SK-N-SH (cell line): ENCODE measurements around the gene TRANK1. TPM values are rescaled to one million over a fixed set of nuclear protein-coding genes. Genes with fewer than 3 reads are reported as not detected.

Experiments used
- CTCF ChIA-PET: fragments of 300-600, 350-600 bp; formaldehyde crosslinking; extraction: SDS; loops from one replicate; lab custom pipeline; 2021; lab: Yijun Ruan, JAX
- POLR2A ChIA-PET: fragments of 350-600 bp; sonication (Branson Sonifier 250); formaldehyde crosslinking; extraction: SDS; loops from one replicate; lab custom pipeline; 2020; ENCODE audit warnings: antibody characterized with exemption, inconsistent platforms; lab: Yijun Ruan, JAX
- DNase-seq: peaks from one replicate; pipeline ENCODE4 v3.0.0; 2012
- H2AFZ ChIP-seq: fragments of 200-600 bp; sonication (generic); 2 replicates; pipeline ENCODE4 v1.8.1; 2016; ENCODE audit warnings: antibody characterized with exemption, mild to moderate bottlenecking, low read depth
- H3F3A ChIP-seq: fragments of 200-600 bp; sonication (generic); replicated peaks from 2 replicates; pipeline ENCODE3; 2016; ENCODE audit warnings: antibody characterized with exemption, mild to moderate bottlenecking; ENCODE audit not compliant: insufficient read depth
- H3K27ac ChIP-seq, 2 experiments: fragments of 200-500 bp in 1 of 2; fragments of 200-600 bp in 1 of 2; sonication (Bioruptor generic) in 1 of 2; sonication (generic), shearing (Covaris generic) in 1 of 2; 2 replicates each; pipeline versions ENCODE4 v1.5.1 to v1.6.1; 2014 to 2016; ENCODE audit warnings: low read depth in 2 of 2, inconsistent platforms in 1 of 2, low read length in 1 of 2, mild to moderate bottlenecking in 1 of 2, mixed read lengths in 1 of 2
- H3K27me3 ChIP-seq: fragments of 200-600 bp; sonication (generic), shearing (Covaris generic); 2 replicates; pipeline ENCODE4 v1.6.1; 2016; ENCODE audit warnings: mixed run types; ENCODE audit not compliant: insufficient read depth
- H3K36me3 ChIP-seq, 2 experiments: fragments of 200-500 bp in 1 of 2; fragments of 200-600 bp in 1 of 2; sonication (Bioruptor generic) in 1 of 2; sonication (generic) in 1 of 2; replicated peaks in 1 of 2; 2 replicates each; pipeline versions ENCODE3 to v1.5.1; 2014 to 2016; ENCODE audit warnings: low read length in 1 of 2, mild to moderate bottlenecking in 1 of 2; ENCODE audit not compliant: insufficient read depth in 2 of 2, control insufficient read depth in 1 of 2
- H3K4me1 ChIP-seq, 2 experiments: fragments of 200-500 bp in 1 of 2; fragments of 200-600 bp in 1 of 2; sonication (Bioruptor generic) in 1 of 2; sonication (generic), shearing (Covaris generic) in 1 of 2; 2 replicates each; pipeline versions ENCODE4 v1.5.1 to v1.6.1; 2014 to 2016; ENCODE audit warnings: low read depth in 1 of 2, low read length in 1 of 2, mixed run types in 1 of 2; ENCODE audit not compliant: insufficient read depth in 2 of 2, control insufficient read depth in 1 of 2
- H3K4me2 ChIP-seq: fragments of 200-600 bp; sonication (generic), shearing (Covaris generic); 2 replicates; pipeline ENCODE4 v1.6.1; 2017; ENCODE audit warnings: mixed run types
- H3K4me3 ChIP-seq, 2 experiments: fragments of 200-500 bp in 1 of 2; fragments of 200-600 bp in 1 of 2; sonication (Bioruptor generic) in 1 of 2; sonication (generic), shearing (Covaris generic) in 1 of 2; 2 replicates each; pipeline versions ENCODE4 v1.5.1 to v1.8.1; 2014 to 2016; ENCODE audit warnings: low read depth in 2 of 2, inconsistent platforms in 1 of 2, low read length in 1 of 2, mild to moderate bottlenecking in 1 of 2, mixed read lengths in 1 of 2, moderate library complexity in 1 of 2
- H3K79me2 ChIP-seq: fragments of 200-600 bp; sonication (generic); 2 replicates; pipeline ENCODE4 v1.8.1; 2017; ENCODE audit warnings: mild to moderate bottlenecking; ENCODE audit not compliant: insufficient read depth
- H3K9ac ChIP-seq: fragments of 200-600 bp; sonication (generic); 2 replicates; pipeline ENCODE4 v1.6.1; 2017; ENCODE audit warnings: mixed run types
- H3K9me2 ChIP-seq: fragments of 200-600 bp; sonication (generic); 2 replicates; pipeline ENCODE4 v1.6.1; 2017; ENCODE audit warnings: mixed run types
- H3K9me3 ChIP-seq: fragments of 200-600 bp; sonication (generic); 2 replicates; pipeline ENCODE4 v1.6.1; 2017; ENCODE audit warnings: mixed run types, mild to moderate bottlenecking, moderate library complexity
- H4K20me1 ChIP-seq: fragments of 200-600 bp; sonication (generic); 2 replicates; pipeline ENCODE4 v1.6.1; 2017; ENCODE audit warnings: mild to moderate bottlenecking, mixed run types; ENCODE audit not compliant: insufficient read depth
- CHD2 ChIP-seq: fragments of 150-350 bp; IDR thresholded peaks from 2 replicates; pipeline ENCODE4 v1.6.1; 2018; ENCODE audit warnings: low read length; ENCODE audit not compliant: partially characterized antibody
- CTCF ChIP-seq: fragments of 200-600 bp; sonication (generic); IDR thresholded peaks from 2 replicates; pipeline ENCODE4 v1.6.1; 2017; ENCODE audit warnings: antibody characterized with exemption, mild to moderate bottlenecking, moderate library complexity
- ELF1 ChIP-seq: IDR thresholded peaks from 2 replicates; pipeline ENCODE4 v1.4.0; 2012
- EP300 ChIP-seq, 2 experiments: IDR thresholded peaks; 2 replicates each; pipeline versions ENCODE4 v1.4.0 to v1.6.1; 2012; ENCODE audit warnings: borderline replicate concordance in 1 of 2, low read depth in 1 of 2, low read length in 1 of 2
- EZH2phosphoT487 ChIP-seq: fragments of 200-600 bp; sonication (generic); IDR thresholded peaks from 2 replicates; pipeline ENCODE4 v1.6.1; 2017; ENCODE audit warnings: low read depth, mixed run types, mild to moderate bottlenecking, antibody characterized with exemption, moderate library complexity, borderline replicate concordance
- FOSL2 ChIP-seq: IDR thresholded peaks from 2 replicates; pipeline ENCODE4 v1.4.0; 2012; ENCODE audit warnings: low read depth, mild to moderate bottlenecking, moderate library complexity, borderline replicate concordance
- FOXM1 ChIP-seq: IDR thresholded peaks from 2 replicates; pipeline ENCODE4 v1.4.0; 2012; ENCODE audit warnings: low read depth, mild to moderate bottlenecking
- GATA2 ChIP-seq: sonication (generic); formaldehyde crosslinking; IDR thresholded peaks from 2 replicates; pipeline ENCODE4 v1.5.0; 2020; ENCODE audit warnings: mild to moderate bottlenecking, missing genetic modification reagents
- MAX ChIP-seq: IDR thresholded peaks from 2 replicates; pipeline ENCODE4 v1.4.0; 2012; ENCODE audit warnings: low read depth
- MEF2A ChIP-seq: IDR thresholded peaks from 2 replicates; pipeline ENCODE4 v1.4.0; 2012; ENCODE audit warnings: low read depth, borderline replicate concordance
- MXI1 ChIP-seq: IDR thresholded peaks from 2 replicates; pipeline ENCODE4 v1.6.1; 2012; ENCODE audit warnings: mild to moderate bottlenecking, low read depth, low read length, improper control_type of control experiment
- PBX3 ChIP-seq: IDR thresholded peaks from 2 replicates; pipeline ENCODE4; 2012
- RAD21 ChIP-seq: IDR thresholded peaks from 2 replicates; pipeline ENCODE4 v1.6.1; 2012; ENCODE audit warnings: mild to moderate bottlenecking, low read length
- RCOR1 ChIP-seq: fragments of 150-350 bp; IDR thresholded peaks from 2 replicates; pipeline ENCODE4 v1.6.1; 2017; ENCODE audit warnings: antibody characterized with exemption, low read length
- RFX5 ChIP-seq: IDR thresholded peaks from 2 replicates; pipeline ENCODE4 v1.6.1; 2012; ENCODE audit warnings: mild to moderate bottlenecking, improper control_type of control experiment, low read length
- RXRA ChIP-seq: IDR thresholded peaks from 2 replicates; pipeline ENCODE4 v1.4.0; 2012; ENCODE audit warnings: low read depth, mild to moderate bottlenecking, borderline replicate concordance
- SIN3A ChIP-seq: IDR thresholded peaks from 2 replicates; pipeline ENCODE4 v1.6.1; 2012; ENCODE audit warnings: low read depth, mild to moderate bottlenecking, low read length, moderate library complexity, borderline replicate concordance
- SMC3 ChIP-seq: IDR thresholded peaks from 2 replicates; pipeline ENCODE4 v1.6.1; 2012; ENCODE audit warnings: low read depth, low read length, improper control_type of control experiment
- TCF12 ChIP-seq: IDR thresholded peaks from 2 replicates; pipeline ENCODE4 v1.4.0; 2012
- USF1 ChIP-seq: IDR thresholded peaks from 2 replicates; pipeline ENCODE4 v1.4.0; 2012; ENCODE audit warnings: low read depth, borderline replicate concordance
- USF2 ChIP-seq: fragments of 150-350 bp; IDR thresholded peaks from 2 replicates; pipeline ENCODE4 v1.6.1; 2017; ENCODE audit warnings: antibody characterized with exemption, low read length, low read depth, borderline replicate concordance
- WGBS: methylation state at CpG from one replicate; pipeline ENCODE4 v1.1.6; 2017; ENCODE audit warnings: low lambda C conversion rate; 5-methylcytosine and 5-hydroxymethylcytosine counted together
- polyA plus RNA-seq, 3 experiments: library from polyadenylated mRNA; depleted of rRNA; stranded (reverse); fragments of >200 nt; gene quantifications; 2 replicates each; pipeline ENCODE4 v1.2.3, GENCODE V29; 2012

TRANK1 gene
- polyA plus RNA-seq, 1 of the 3 experiments (the other 2 are of a cell fraction) = 0.16 TPM

- POLR2A ChIA-PET = interaction anchor here (0.6 kb wide), 1 partner anchor 87 kb away, joined by 3 read pairs; no protein-coding TSS in a partner anchor
- no peaks in the 10 kb centered on the region for H3K79me2 ChIP-seq
- H3K9me3 ChIP-seq = no peaks in the 10 kb centered on the region
- H3K4me2 ChIP-seq = no peak overlapping the region
- H3K27me3 ChIP-seq = no peaks in the 10 kb centered on the region; the same call in 1 of the 2 replicates
- no peak overlapping the region for H2AFZ ChIP-seq
- no peaks in the 10 kb centered on the region for H3F3A ChIP-seq
- no peaks in the 10 kb centered on the region for H3K9me2 ChIP-seq
- H3K36me3 ChIP-seq = no peaks in the 10 kb centered on the region
- H3K9ac ChIP-seq = no peak overlapping the region
- no peak for DNase-seq
- H3K27ac ChIP-seq = no peak overlapping the region
- 100% methylated on average over 1 of the region's 1 CpG for WGBS
- no peaks in the 10 kb centered on the region for H4K20me1 ChIP-seq
- TF ChIP-seq CTCF (peak; percentile 18; the same call in 1 of the 2 replicates), USF2 (no peak)
- TF ChIP-seq, all 33 proteins: peak for 1
- H3K4me1 ChIP-seq = peaks cover 12 to 29% of the 10 kb centered on the region in 2 experiments; a peak in 3 of 4 replicates
- CTCF ChIA-PET = interaction anchor here (1.0 to 7.8 kb wide), 10 partner anchors 11 to 228 kb away, joined by 3 to 55 read pairs (median 15); partner anchors contain the start of genes EPM2AIP1 and MLH1
- no peak overlapping the region for H3K4me3 ChIP-seq
Measured at GRCh38 chr3:36957063-36957462, 12.2 kb upstream of the TRANK1 start.

GRCh38 chr3:36956155-36956554 lies 11.3 kb upstream of the TRANK1 start:
- Histone ChIP-seq H3K9ac (no peak overlapping the region), H3K79me2 (no peaks in the 10 kb centered on the region), H3K27ac (no peak overlapping the region; a peak in 1 of 4 replicates), H3K4me1 (peaks cover 12 to 29% of the 10 kb centered on the region in 2 experiments; a peak in 3 of 4 replicates), H3K9me3 (no peaks in the 10 kb centered on the region), H2AFZ (no peak overlapping the region), H3K27me3 (no peaks in the 10 kb centered on the region; the same call in 1 of the 2 replicates), H4K20me1 (no peaks in the 10 kb centered on the region), H3K4me2 (no peak overlapping the region), H3K36me3 (no peaks in the 10 kb centered on the region), H3K4me3 (no peak overlapping the region), H3F3A (no peaks in the 10 kb centered on the region), H3K9me2 (no peaks in the 10 kb centered on the region)
- TF ChIP-seq MXI1 = peak; percentile 37; the same call in 1 of the 2 replicates
- no peak for TF ChIP-seq USF1
- no peak for TF ChIP-seq SMC3
- TF ChIP-seq EZH2phosphoT487 = no peak
- no peak for TF ChIP-seq SIN3A
- TF ChIP-seq CHD2 = peak; percentile 52
- TF ChIP-seq MEF2A = no peak
- TF ChIP-seq TCF12 = no peak
- TF ChIP-seq RAD21 = no peak
- TF ChIP-seq RCOR1 = peak; percentile 49; the same call in 1 of the 2 replicates
- TF ChIP-seq GATA2 (CRISPR knock-in tag) = peak; percentile 84
- TF ChIP-seq RXRA = no peak
- TF ChIP-seq ELF1 = no peak
- no peak for TF ChIP-seq FOSL2
- TF ChIP-seq RFX5 = no peak
- TF ChIP-seq FOXM1 = no peak
- TF ChIP-seq PBX3 = no peak
- peak in 1 of 2 experiments; percentile 42; a peak in 1 of 4 replicates for TF ChIP-seq EP300 (IDR thresholded peaks at IDR 0.05; ENCODE audit: borderline replicate concordance in 1 of 2, low read depth in 1 of 2, low read length in 1 of 2)
- no peak for TF ChIP-seq MAX
- POLR2A ChIA-PET = no interaction called here
- WGBS = 64% methylated on average over 3 of the region's 3 CpGs
- CTCF ChIA-PET = interaction anchor here (0.6 to 7.8 kb wide), 9 partner anchors 12 to 227 kb away, joined by 3 to 55 read pairs (median 19); partner anchors contain the start of genes EPM2AIP1 and MLH1
- no peak for DNase-seq
